Neural cell (in vitro differentiated cells): Measurements from ENCODE around the gene MGAT5.

Experiments
- EP300 ChIP-seq: fragments of 450-650 bp; conservative IDR thresholded peaks from 2 replicates; pipeline ENCODE4 v1.6.1; 2014; ENCODE audit warnings: antibody characterized with exemption, mild to moderate bottlenecking, moderate library complexity; ENCODE audit not compliant: poor library complexity, severe bottlenecking
- EZH2 ChIP-seq: fragments of 200-600, 300-800 bp; shearing (Covaris generic), sonication (generic); IDR thresholded peaks from 2 replicates; pipeline ENCODE4 v1.6.1; 2014; ENCODE audit warnings: antibody characterized with exemption, low read length, borderline replicate concordance, mild to moderate bottlenecking; ENCODE audit not compliant: insufficient read depth, poor library complexity, severe bottlenecking
- POLR2AphosphoS5 ChIP-seq: IDR thresholded peaks from 2 replicates; pipeline ENCODE4 v1.6.1; 2012
- RAD21 ChIP-seq: fragments of 450-650 bp; conservative IDR thresholded peaks from 2 replicates; pipeline ENCODE4 v1.6.1; 2014; ENCODE audit warnings: antibody characterized with exemption, mild to moderate bottlenecking, moderate library complexity
- SMC3 ChIP-seq: fragments of 450-650 bp; conservative IDR thresholded peaks from 2 replicates; pipeline ENCODE4 v1.6.1; 2014; ENCODE audit warnings: antibody characterized with exemption, mild to moderate bottlenecking, moderate library complexity; ENCODE audit not compliant: poor library complexity
- TF ChIP-seq, protein P1 (sequence below): fragments of 450-650 bp; IDR thresholded peaks from 2 replicates; pipeline ENCODE4 v1.5.1; 2014; ENCODE audit warnings: antibody characterized with exemption, mild to moderate bottlenecking, moderate library complexity; ENCODE audit not compliant: poor library complexity, severe bottlenecking
- TF ChIP-seq, protein P2 (sequence below): IDR thresholded peaks from 2 replicates; pipeline ENCODE4 v1.6.1; 2012; ENCODE audit warnings: borderline replicate concordance

DNA sequence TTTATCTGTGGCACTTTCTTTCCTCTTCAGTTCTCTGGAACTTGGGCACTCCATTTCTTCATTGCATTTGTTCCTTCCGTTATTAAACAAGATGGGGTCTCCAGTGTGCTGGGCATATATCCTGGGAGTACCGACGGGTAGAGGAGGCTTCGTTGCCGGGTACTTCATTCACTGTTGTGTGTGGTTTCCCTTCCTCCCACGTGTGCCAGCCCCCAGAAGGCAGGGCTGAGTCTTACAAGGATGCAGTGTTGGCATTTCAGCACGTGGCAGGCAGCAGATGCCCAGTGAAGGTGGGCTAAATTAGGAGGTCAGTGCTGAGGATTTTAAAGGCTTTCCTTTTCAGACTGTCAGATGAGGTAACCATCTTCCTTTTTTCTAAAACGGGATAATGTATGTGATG lies 58.6 kb downstream of the MGAT5 start:
- TF ChIP-seq POLR2AphosphoS5: no peak
- no peak for TF ChIP-seq RAD21
- TF ChIP-seq, protein P1, sequence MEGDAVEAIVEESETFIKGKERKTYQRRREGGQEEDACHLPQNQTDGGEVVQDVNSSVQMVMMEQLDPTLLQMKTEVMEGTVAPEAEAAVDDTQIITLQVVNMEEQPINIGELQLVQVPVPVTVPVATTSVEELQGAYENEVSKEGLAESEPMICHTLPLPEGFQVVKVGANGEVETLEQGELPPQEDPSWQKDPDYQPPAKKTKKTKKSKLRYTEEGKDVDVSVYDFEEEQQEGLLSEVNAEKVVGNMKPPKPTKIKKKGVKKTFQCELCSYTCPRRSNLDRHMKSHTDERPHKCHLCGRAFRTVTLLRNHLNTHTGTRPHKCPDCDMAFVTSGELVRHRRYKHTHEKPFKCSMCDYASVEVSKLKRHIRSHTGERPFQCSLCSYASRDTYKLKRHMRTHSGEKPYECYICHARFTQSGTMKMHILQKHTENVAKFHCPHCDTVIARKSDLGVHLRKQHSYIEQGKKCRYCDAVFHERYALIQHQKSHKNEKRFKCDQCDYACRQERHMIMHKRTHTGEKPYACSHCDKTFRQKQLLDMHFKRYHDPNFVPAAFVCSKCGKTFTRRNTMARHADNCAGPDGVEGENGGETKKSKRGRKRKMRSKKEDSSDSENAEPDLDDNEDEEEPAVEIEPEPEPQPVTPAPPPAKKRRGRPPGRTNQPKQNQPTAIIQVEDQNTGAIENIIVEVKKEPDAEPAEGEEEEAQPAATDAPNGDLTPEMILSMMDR: no peak
- TF ChIP-seq EZH2: no peak
- TF ChIP-seq SMC3: no peak
- TF ChIP-seq EP300: no peak
- TF ChIP-seq, protein P2, sequence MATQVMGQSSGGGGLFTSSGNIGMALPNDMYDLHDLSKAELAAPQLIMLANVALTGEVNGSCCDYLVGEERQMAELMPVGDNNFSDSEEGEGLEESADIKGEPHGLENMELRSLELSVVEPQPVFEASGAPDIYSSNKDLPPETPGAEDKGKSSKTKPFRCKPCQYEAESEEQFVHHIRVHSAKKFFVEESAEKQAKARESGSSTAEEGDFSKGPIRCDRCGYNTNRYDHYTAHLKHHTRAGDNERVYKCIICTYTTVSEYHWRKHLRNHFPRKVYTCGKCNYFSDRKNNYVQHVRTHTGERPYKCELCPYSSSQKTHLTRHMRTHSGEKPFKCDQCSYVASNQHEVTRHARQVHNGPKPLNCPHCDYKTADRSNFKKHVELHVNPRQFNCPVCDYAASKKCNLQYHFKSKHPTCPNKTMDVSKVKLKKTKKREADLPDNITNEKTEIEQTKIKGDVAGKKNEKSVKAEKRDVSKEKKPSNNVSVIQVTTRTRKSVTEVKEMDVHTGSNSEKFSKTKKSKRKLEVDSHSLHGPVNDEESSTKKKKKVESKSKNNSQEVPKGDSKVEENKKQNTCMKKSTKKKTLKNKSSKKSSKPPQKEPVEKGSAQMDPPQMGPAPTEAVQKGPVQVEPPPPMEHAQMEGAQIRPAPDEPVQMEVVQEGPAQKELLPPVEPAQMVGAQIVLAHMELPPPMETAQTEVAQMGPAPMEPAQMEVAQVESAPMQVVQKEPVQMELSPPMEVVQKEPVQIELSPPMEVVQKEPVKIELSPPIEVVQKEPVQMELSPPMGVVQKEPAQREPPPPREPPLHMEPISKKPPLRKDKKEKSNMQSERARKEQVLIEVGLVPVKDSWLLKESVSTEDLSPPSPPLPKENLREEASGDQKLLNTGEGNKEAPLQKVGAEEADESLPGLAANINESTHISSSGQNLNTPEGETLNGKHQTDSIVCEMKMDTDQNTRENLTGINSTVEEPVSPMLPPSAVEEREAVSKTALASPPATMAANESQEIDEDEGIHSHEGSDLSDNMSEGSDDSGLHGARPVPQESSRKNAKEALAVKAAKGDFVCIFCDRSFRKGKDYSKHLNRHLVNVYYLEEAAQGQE: no peak
